Left kidney (tissue), 2 donors: ENCODE results near the gene TTC31. TPM values are rescaled to one million over a fixed set of nuclear protein-coding genes. Genes with fewer than 3 reads are reported as not detected.
"Not testable (repeated sequence)": the region's sequence is repeated elsewhere in the genome, so short reads cannot be mapped to it uniquely, and the experiment has no call there.

ENCODE experiments used
- DNase-seq: peaks from one replicate; pipeline ENCODE4 v3.0.0-alpha.2; 2013
- polyA plus RNA-seq: library from polyadenylated mRNA; unstranded; fragments of 120-200 nt; gene quantifications from one replicate; pipeline ENCODE4 v1.2.1, GENCODE V29; 2013; ENCODE audit not compliant: insufficient read length

Gene TTC31
- polyA plus RNA-seq, 1 donor = 31.5 TPM

- DNase-seq = peak; percentile 98
These were observed 28.0 kb upstream of the TTC31 start, which contains the start of gene INO80B for GRCh38 chr2:74454654-74455511. TSS of gene INO80B (plus strand) at chr2:74455087. CDS start at chr2:74455117, 30 bp downstream.

- no peak for DNase-seq
These were observed 25.7 kb upstream of the TTC31 start for GRCh38 chr2:74457129-74457548.

- no peak for DNase-seq
These were observed 25.2 kb upstream of the TTC31 start for GRCh38 chr2:74457549-74458131.

GRCh38 chr2:74458132-74458937 lies 24.5 kb upstream of the TTC31 start, which contains the start of gene WBP1:
TSS of gene WBP1 (plus strand) at chr2:74458438. CDS start at chr2:74458603, 165 bp downstream.
- peak; percentile 100 for DNase-seq

GRCh38 chr2:74458938-74459363 lies 23.9 kb upstream of the TTC31 start:
- no peak for DNase-seq

GRCh38 chr2:74459503-74460118 lies 23.3 kb upstream of the TTC31 start:
- DNase-seq = not testable (repeated sequence)

GRCh38 chr2:74460187-74460586 lies 22.7 kb upstream of the TTC31 start:
- not testable (repeated sequence) for DNase-seq

GRCh38 chr2:74461187-74462053 lies 21.5 kb upstream of the TTC31 start:
- DNase-seq = no peak

GRCh38 chr2:74462054-74462785 lies 20.7 kb upstream of the TTC31 start:
- DNase-seq = no peak

- no peak for DNase-seq
These were observed 20.1 kb upstream of the TTC31 start for GRCh38 chr2:74462786-74463105.

GRCh38 chr2:74464406-74464805 lies 18.5 kb upstream of the TTC31 start:
- no peak for DNase-seq

GRCh38 chr2:74470742-74471141 lies 12.1 kb upstream of the TTC31 start:
- not testable (repeated sequence) for DNase-seq

GRCh38 chr2:74471332-74472065 lies 11.4 kb upstream of the TTC31 start:
- DNase-seq = no peak

- DNase-seq = peak; percentile 96
These were observed 10.6 kb upstream of the TTC31 start, which contains the start of gene MRPL53 for GRCh38 chr2:74472086-74472944. TSS of gene MRPL53 (minus strand) at chr2:74472680. CDS start at chr2:74472660, 20 bp downstream.

GRCh38 chr2:74472945-74473258 lies 10.0 kb upstream of the TTC31 start:
- DNase-seq = no peak

- no peak for DNase-seq
These were observed 8.4 kb upstream of the TTC31 start for GRCh38 chr2:74474481-74474880.

GRCh38 chr2:74474899-74475298 lies 8.0 kb upstream of the TTC31 start:
- DNase-seq = no peak

- no peak for DNase-seq
These were observed 1.4 kb upstream of the TTC31 start for GRCh38 chr2:74481431-74481830.
